CD8-positive, alpha-beta memory T cell (primary cell): ENCODE results near the gene SMG5. TPM values are rescaled to one million over a fixed set of nuclear protein-coding genes. Genes with fewer than 3 reads are reported as not detected.
A peak's percentile ranks its signal among the peaks of the same experiment; 100 is the strongest.

Source experiments
- CTCF ChIA-PET: fragments of 350-600 bp; sonication (Branson Sonifier 250); formaldehyde crosslinking; loops from one replicate; lab custom pipeline; 2021; ENCODE audit warnings: antibody characterized with exemption; lab: Charles Lee
- POLR2A ChIA-PET: fragments of 350-600 bp; sonication (Branson Sonifier 250); formaldehyde crosslinking; loops from one replicate; lab custom pipeline; 2021; ENCODE audit warnings: antibody characterized with exemption; lab: Charles Lee
- DNase-seq, 5 donors: peaks; one replicate each; pipeline versions ENCODE4 v3.0.0 to v3.0.0-alpha.2; 2020 to 2022; ENCODE audit warnings: mixed read lengths in 1 of 5
- H3K27ac ChIP-seq: one replicate; pipeline ENCODE4 v1.7.0; 2013; ENCODE audit warnings: low read depth, mild to moderate bottlenecking, low read length, moderate library complexity
- H3K27me3 ChIP-seq: 2 replicates; pipeline ENCODE4 v1.7.0; 2013; ENCODE audit warnings: low read length, mild to moderate bottlenecking; ENCODE audit not compliant: insufficient read depth, poor library complexity, severe bottlenecking
- H3K36me3 ChIP-seq: 2 replicates; pipeline ENCODE4 v1.7.0; 2013; ENCODE audit warnings: mild to moderate bottlenecking, low read length, moderate library complexity; ENCODE audit not compliant: insufficient read depth
- H3K4me1 ChIP-seq: 2 replicates; pipeline ENCODE4 v1.7.0; 2013; ENCODE audit warnings: mild to moderate bottlenecking, low read length, moderate library complexity; ENCODE audit not compliant: insufficient read depth
- H3K4me3 ChIP-seq: 2 replicates; pipeline ENCODE4 v1.7.0; 2013; ENCODE audit warnings: mild to moderate bottlenecking, low read length
- H3K9me3 ChIP-seq: 2 replicates; pipeline ENCODE4 v1.7.0; 2013; ENCODE audit warnings: mild to moderate bottlenecking, low read length
- H3K27ac Mint-ChIP-seq, 8 donors: one replicate each; pipeline ENCODE4 v1.8.0; 2020 to 2021; ENCODE audit warnings: mixed read lengths in 8 of 8, mild to moderate bottlenecking in 6 of 8, inconsistent platforms in 3 of 8, moderate library complexity in 3 of 8
- H3K27me3 Mint-ChIP-seq, 2 donors: one replicate each; pipeline ENCODE4 v1.8.0; 2020 to 2021; ENCODE audit warnings: mixed read lengths in 2 of 2, mild to moderate bottlenecking in 1 of 2, moderate library complexity in 1 of 2
- H3K36me3 Mint-ChIP-seq, 3 donors: one replicate each; pipeline ENCODE4 v1.8.0; 2020 to 2021; ENCODE audit warnings: mixed read lengths in 3 of 3, inconsistent platforms in 1 of 3, mild to moderate bottlenecking in 1 of 3
- H3K4me1 Mint-ChIP-seq, 3 donors: one replicate each; pipeline ENCODE4 v1.8.0; 2020 to 2021; ENCODE audit warnings: mixed read lengths in 3 of 3, inconsistent platforms in 1 of 3, mild to moderate bottlenecking in 1 of 3
- H3K4me3 Mint-ChIP-seq, 7 donors: one replicate each; pipeline ENCODE4 v1.8.0; 2020 to 2021; ENCODE audit warnings: mixed read lengths in 7 of 7, mild to moderate bottlenecking in 6 of 7, moderate library complexity in 4 of 7, inconsistent platforms in 2 of 7
- H3K9me3 Mint-ChIP-seq, 5 donors: one replicate each; pipeline ENCODE4 v1.8.0; 2020 to 2022; ENCODE audit warnings: mixed read lengths in 5 of 5, mild to moderate bottlenecking in 3 of 5, moderate library complexity in 2 of 5, inconsistent platforms in 1 of 5
- polyA plus RNA-seq: library from polyadenylated mRNA; unstranded; fragments of 300-500 nt; fragmentation: Illumina TruSeq; gene quantifications from one replicate; pipeline ENCODE4 v1.2.3, GENCODE V29; 2021
- total RNA-seq, 2 experiments: library from RNA; stranded (reverse); gene quantifications; one replicate each; pipeline ENCODE4 v1.2.3, GENCODE V29; 2021

SMG5 gene
- total and polyA plus RNA-seq, 3 experiments from 2014 or later = 27.3 to 117 (median 110) TPM

DNA sequence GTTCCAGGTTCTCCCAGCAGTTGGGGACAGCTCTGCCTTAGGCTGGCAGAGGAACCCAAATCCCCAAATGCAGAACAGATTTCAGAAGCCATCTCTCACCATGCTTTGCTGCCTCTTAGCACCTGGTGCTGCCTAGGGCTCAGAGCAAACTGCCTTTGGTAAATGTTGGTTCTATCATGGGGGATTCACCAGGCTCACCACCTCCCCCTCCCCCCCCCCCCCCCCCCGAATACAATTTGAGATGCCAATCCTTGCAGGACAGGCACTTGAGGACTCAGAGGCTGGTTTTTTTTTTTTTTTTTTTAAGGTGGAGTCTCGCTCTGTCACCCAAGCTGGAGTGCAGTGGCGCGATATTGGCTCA is 34.3 kb downstream of the SMG5 start:
- no peaks in the 10 kb centered on the region for H3K9me3 ChIP-seq
- H3K27ac ChIP-seq = no peak overlapping the region
- H3K27me3 ChIP-seq = no peaks in the 10 kb centered on the region
- DNase-seq = no peak
- Mint-ChIP-seq H3K27me3 (peaks cover 0 to 1% of the 10 kb centered on the region in 2 donors), H3K9me3 (no peaks in the 10 kb centered on the region), H3K36me3 (peaks cover 0 to 44% (median 7%) of the 10 kb centered on the region in 3 donors), H3K4me1 (peaks cover 15 to 21% (median 16%) of the 10 kb centered on the region in 3 donors), H3K4me3 (peak overlapping the region in 2 of 7 donors; percentile 50 to 55), H3K27ac (peak overlapping the region in 1 of 8 donors; percentile 70)
- peaks cover 16% of the 10 kb centered on the region for H3K4me1 ChIP-seq
- ChIA-PET CTCF (no interaction called here), POLR2A (no interaction called here)
- H3K4me3 ChIP-seq = no peak overlapping the region
- peaks cover 33% of the 10 kb centered on the region for H3K36me3 ChIP-seq

DNA sequence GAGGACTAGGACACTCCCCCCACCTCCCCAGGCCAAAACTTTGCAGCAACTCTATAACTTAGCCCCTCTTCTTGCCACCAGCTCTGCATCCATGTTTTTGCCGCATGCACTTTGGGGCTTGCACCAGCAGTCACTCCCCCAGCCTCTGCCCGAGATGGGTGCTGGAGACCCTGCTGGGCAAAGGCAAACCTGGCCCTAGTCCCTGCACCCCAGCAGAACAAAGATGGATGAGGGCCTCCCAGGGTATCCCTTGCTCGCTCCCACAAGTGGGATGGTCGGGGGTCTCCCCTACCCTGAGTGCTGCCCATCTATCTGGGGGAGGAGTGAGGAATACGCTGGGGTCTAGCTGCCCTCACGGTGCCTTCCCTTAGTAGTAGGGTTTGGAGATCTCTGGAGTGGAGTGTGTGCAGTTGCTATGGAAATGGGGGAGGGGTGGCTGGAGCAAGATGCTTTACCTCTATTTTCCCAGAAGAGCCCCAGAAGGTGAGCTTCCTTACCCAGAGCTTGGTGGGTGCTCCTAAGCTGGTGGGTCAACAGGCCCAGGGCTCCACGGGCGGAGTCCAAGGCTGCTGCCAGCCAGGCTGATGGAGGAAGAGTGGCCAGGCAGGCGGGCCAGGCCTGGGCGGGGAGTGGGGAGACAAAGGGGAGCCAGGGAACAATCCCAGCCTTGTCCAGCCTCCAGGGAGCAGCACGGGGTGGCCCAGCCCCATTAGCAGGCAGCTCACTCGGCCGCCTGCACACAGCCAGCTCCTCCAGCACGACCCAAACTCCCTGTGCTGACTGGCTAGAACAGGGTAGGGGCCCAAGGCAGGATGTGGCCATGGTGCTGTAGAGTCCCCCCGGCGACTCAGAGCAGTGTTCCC is 34.9 kb downstream of the SMG5 start, which contains the start of gene PAQR6:
PAQR6 (minus strand) TSS at position 597 of the 863 bp plus-strand sequence. CDS start 1,325 bp downstream, outside the sequence.
- Mint-ChIP-seq H3K9me3 (no peaks in the 10 kb centered on the region), H3K27ac (peak within 1 kb of the TSS in 6 of 8 donors; percentile 17 to 70 (median 43)), H3K4me1 (peaks cover 15 to 21% (median 16%) of the 10 kb centered on the region in 3 donors), H3K36me3 (peaks cover 0 to 38% (median 3%) of the 10 kb centered on the region in 3 donors), H3K4me3 (peak within 1 kb of the TSS in 6 of 7 donors; percentile 9 to 56 (median 48)), H3K27me3 (peaks cover 0 to 1% of the 10 kb centered on the region in 2 donors)
- DNase-seq = no peak
- no peak within 1 kb of the TSS for H3K27ac ChIP-seq
- ChIA-PET POLR2A (interaction anchor here (1.2 kb wide), 1 partner anchor 34 kb away, joined by 3 read pairs; the partner anchor contains the start of gene SMG5), CTCF (no interaction called here)
- peaks cover 16% of the 10 kb centered on the region for H3K4me1 ChIP-seq
- no peaks in the 10 kb centered on the region for H3K27me3 ChIP-seq
- peaks cover 27% of the 10 kb centered on the region for H3K36me3 ChIP-seq
- H3K4me3 ChIP-seq = no peak within 1 kb of the TSS
- H3K9me3 ChIP-seq = no peaks in the 10 kb centered on the region

DNA sequence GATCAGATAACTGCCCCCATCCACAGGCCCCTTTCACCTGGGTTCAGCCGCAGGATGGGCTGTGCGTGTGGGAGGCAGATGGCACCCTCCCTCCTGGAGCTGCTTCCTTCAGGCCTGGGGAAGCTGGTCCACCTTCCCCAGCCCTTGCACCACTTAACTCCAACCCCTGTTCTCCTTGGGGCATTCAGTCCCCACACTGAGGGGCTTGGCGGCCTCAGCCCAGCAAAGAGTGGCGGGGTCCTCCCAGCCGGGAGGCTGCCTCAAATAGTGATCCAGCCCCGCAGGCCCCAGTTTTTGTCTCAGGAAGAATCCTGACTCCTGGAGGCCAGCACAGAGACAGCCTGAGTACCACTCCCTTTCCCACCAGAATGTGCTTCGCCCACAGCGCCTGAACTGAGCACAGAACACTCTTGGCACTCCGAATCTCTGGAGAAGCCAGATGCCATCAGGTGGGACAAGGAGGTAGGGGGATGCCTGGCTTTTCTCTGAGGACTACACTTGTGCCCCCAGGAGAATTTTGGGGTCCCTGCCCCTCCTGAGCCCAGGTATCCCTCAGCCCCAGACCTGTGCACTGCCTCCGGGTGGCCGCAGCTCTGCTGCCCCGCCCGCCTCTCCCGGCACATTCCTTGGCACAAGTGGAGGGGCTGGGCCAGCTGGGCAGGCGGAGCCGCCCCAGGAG is 35.7 kb downstream of the SMG5 start:
- Mint-ChIP-seq H3K27me3 (peaks cover 0 to 1% of the 10 kb centered on the region in 2 donors), H3K4me1 (peaks cover 15 to 21% (median 16%) of the 10 kb centered on the region in 3 donors), H3K4me3 (peak overlapping the region in 6 of 7 donors; percentile 40 to 68 (median 54)), H3K9me3 (no peaks in the 10 kb centered on the region), H3K27ac (peak overlapping the region in 1 of 8 donors; percentile 89), H3K36me3 (peaks cover 0 to 30% (median 0%) of the 10 kb centered on the region in 3 donors)
- Histone ChIP-seq H3K9me3 (no peaks in the 10 kb centered on the region), H3K4me3 (no peak overlapping the region), H3K4me1 (peaks cover 16% of the 10 kb centered on the region), H3K27me3 (no peaks in the 10 kb centered on the region), H3K27ac (no peak overlapping the region), H3K36me3 (peaks cover 19% of the 10 kb centered on the region)
- ChIA-PET POLR2A (interaction anchor here (1.2 kb wide), 1 partner anchor 35 kb away, joined by 3 read pairs; the partner anchor contains the start of gene SMG5), CTCF (interaction anchor here (2.2 kb wide), 1 partner anchor 22 kb away, joined by 5 read pairs; no protein-coding TSS in a partner anchor)
- no peak for DNase-seq

DNA sequence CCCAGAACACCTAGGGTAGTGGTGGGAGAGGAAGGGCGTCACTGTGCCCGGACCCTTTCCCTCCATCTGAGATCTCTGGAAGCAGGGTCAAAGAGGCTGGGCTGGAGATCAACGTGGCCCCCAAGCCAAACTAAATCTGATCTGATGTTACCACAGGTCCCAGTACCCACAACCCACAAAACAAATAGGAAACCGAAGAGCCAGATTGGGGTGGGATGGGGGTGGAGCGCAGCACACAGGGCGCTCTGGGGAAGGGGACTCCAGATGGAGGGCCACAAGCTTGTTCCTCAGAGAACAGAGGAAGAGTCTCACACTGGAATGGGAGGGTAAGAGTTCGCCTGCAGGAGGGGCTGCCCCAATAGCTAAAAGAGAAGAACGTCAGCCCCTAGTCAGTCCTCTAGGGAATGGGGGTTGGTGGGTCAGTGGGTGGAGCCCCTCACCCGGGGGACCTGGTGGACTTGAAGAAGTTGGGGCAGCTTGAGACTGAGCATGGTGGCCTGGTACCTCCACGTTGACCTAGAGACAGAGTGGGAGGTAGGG is 36.3 kb downstream of the SMG5 start:
- peaks cover 13% of the 10 kb centered on the region for H3K36me3 ChIP-seq
- H3K4me1 Mint-ChIP-seq = peaks cover 15 to 21% (median 16%) of the 10 kb centered on the region in 3 donors
- H3K4me3 ChIP-seq = peak overlapping the region; percentile 63
- H3K4me1 ChIP-seq = peaks cover 16% of the 10 kb centered on the region
- CTCF ChIA-PET = interaction anchor here (0.8 to 2.2 kb wide), 2 partner anchors 17 to 21 kb away, joined by 3 to 5 read pairs; no protein-coding TSS in a partner anchor
- peak overlapping the region; percentile 21 to 89 (median 59) for H3K27ac Mint-ChIP-seq
- H3K36me3 Mint-ChIP-seq = peaks cover 0 to 24% (median 0%) of the 10 kb centered on the region in 3 donors
- H3K27ac ChIP-seq = no peak overlapping the region
- no peak for DNase-seq
- no peaks in the 10 kb centered on the region for H3K9me3 Mint-ChIP-seq
- H3K9me3 ChIP-seq = no peaks in the 10 kb centered on the region
- no peaks in the 10 kb centered on the region for H3K27me3 ChIP-seq
- POLR2A ChIA-PET = interaction anchor here (1.2 kb wide), 1 partner anchor 36 kb away, joined by 3 read pairs; the partner anchor contains the start of gene SMG5
- H3K27me3 Mint-ChIP-seq = peaks cover 0 to 1% of the 10 kb centered on the region in 2 donors
- H3K4me3 Mint-ChIP-seq = peak overlapping the region in 6 of 7 donors; percentile 50 to 77 (median 60)

DNA sequence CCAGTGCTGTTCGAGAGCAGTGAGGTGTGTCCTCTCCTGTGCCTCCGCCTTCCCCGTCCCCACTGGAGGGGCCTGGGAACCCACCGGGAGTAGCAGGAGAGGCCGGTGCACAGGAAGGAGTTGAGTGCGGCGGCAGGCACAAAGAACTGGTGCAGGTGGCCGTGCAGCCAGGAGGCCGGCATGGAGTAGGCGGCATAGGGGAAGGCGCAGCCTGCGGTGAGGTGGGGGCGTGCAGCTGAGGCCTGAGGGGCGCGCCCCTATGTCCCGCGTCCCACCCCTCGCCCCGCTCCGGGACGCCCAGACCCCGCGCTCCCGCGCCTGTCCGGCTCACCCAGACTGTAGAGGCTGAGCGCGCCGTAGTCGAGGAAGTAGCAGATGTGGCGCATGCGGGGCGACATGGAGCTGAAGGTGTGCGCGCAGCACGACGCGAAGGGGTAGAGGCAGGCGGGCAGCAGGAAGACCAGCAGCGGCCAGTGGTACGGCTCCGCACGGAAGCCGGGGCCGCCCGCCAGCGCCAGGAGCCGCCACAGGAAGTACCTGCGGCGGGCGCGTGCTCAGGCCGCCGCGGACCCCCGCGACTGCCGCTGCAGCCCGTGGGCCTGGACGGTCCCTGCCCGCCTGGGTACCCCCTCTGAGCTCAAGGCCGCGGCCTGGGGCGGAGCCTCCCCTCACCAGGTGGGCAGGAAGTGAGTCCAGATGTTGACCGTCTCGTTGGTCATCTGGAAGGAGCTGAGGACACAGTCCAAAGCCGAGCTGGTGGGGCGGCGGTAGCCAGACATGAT is 37.0 kb downstream of the SMG5 start:
- Histone ChIP-seq H3K9me3 (no peaks in the 10 kb centered on the region), H3K4me1 (peaks cover 16% of the 10 kb centered on the region), H3K27ac (no peak overlapping the region), H3K27me3 (no peaks in the 10 kb centered on the region), H3K4me3 (peak overlapping the region; percentile 63), H3K36me3 (peaks cover 7% of the 10 kb centered on the region)
- H3K36me3 Mint-ChIP-seq = peaks cover 0 to 23% (median 2%) of the 10 kb centered on the region in 3 donors
- CTCF ChIA-PET = interaction anchor here (0.8 to 2.2 kb wide), 2 partner anchors 17 to 21 kb away, joined by 3 to 5 read pairs; no protein-coding TSS in a partner anchor
- POLR2A ChIA-PET = interaction anchor here (0.6 to 0.8 kb wide), 2 partner anchors 33 to 99 kb away, joined by 3 to 4 read pairs; partner anchors contain the start of gene PMF1
- peak; percentile 7 to 61 (median 22) for DNase-seq
- peak overlapping the region; percentile 46 to 89 (median 76) for H3K27ac Mint-ChIP-seq
- peak overlapping the region; percentile 78 to 94 (median 87) for H3K4me3 Mint-ChIP-seq
- no peaks in the 10 kb centered on the region for H3K9me3 Mint-ChIP-seq
- H3K4me1 Mint-ChIP-seq = peaks cover 15 to 21% (median 16%) of the 10 kb centered on the region in 3 donors
- peaks cover 0 to 1% of the 10 kb centered on the region in 2 donors for H3K27me3 Mint-ChIP-seq

DNA sequence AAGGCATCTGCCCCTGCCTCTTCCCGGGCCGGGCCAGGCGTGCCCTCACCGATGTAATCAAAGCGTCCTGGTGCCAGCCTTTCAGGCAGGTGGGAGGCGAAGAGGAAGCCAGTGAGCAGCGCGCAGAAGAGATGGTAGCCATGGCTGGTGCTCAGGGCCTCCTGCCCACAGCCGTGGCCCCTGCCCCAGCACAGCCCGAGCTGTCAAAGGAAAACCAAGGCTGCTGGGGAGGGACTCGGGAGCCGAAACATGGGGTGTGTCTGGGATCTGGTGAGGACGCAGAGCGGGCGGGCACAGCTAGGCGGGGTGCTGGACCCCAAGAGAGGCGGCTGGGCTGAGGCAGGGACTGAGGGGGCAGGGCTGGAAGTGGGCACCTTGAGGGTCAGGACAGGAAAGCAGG is 37.9 kb downstream of the SMG5 start:
- no peak overlapping the region for H3K27ac ChIP-seq
- POLR2A ChIA-PET = no interaction called here
- no peak for DNase-seq
- no peaks in the 10 kb centered on the region for H3K36me3 ChIP-seq
- peaks cover 0 to 1% of the 10 kb centered on the region in 2 donors for H3K27me3 Mint-ChIP-seq
- peak overlapping the region; percentile 72 to 91 (median 86) for H3K4me3 Mint-ChIP-seq
- peaks cover 0 to 20% (median 2%) of the 10 kb centered on the region in 3 donors for H3K36me3 Mint-ChIP-seq
- H3K27ac Mint-ChIP-seq = peak overlapping the region in 6 of 8 donors; percentile 23 to 92 (median 52)
- H3K4me1 ChIP-seq = peaks cover 16% of the 10 kb centered on the region
- H3K9me3 Mint-ChIP-seq = no peaks in the 10 kb centered on the region
- CTCF ChIA-PET = no interaction called here
- peaks cover 15 to 21% (median 16%) of the 10 kb centered on the region in 3 donors for H3K4me1 Mint-ChIP-seq
- no peaks in the 10 kb centered on the region for H3K27me3 ChIP-seq
- H3K9me3 ChIP-seq = no peaks in the 10 kb centered on the region
- H3K4me3 ChIP-seq = no peak overlapping the region

DNA sequence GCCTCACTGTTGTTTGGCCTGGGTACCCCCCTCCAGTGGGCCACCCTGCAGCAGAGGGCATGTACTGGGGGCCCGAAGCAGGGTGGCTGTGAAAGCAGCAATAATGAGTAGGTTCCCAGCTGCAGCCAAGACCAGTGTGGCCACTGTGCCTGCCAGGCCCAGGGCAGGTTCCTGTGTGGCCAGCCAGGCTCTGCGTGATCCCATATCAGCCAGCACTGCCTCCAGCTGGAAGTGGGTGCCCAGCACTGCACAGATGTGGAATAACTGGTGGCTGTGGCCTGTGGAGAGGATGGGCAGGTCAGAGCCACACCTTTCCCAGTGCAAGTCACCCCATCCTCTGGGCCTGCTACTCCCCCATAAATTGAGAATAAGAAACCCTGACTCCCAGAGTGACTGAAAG is 38.5 kb downstream of the SMG5 start:
- Histone ChIP-seq H3K27me3 (no peaks in the 10 kb centered on the region), H3K27ac (no peak overlapping the region), H3K4me1 (peaks cover 16% of the 10 kb centered on the region), H3K36me3 (peaks cover under 1% of the 10 kb centered on the region), H3K4me3 (no peak overlapping the region), H3K9me3 (no peaks in the 10 kb centered on the region)
- peak overlapping the region in 2 of 8 donors; percentile 23 to 51 for H3K27ac Mint-ChIP-seq
- DNase-seq = no peak
- CTCF ChIA-PET = no interaction called here
- no peaks in the 10 kb centered on the region for H3K9me3 Mint-ChIP-seq
- POLR2A ChIA-PET = no interaction called here
- H3K27me3 Mint-ChIP-seq = peaks cover 0 to 1% of the 10 kb centered on the region in 2 donors
- peaks cover 15 to 21% (median 16%) of the 10 kb centered on the region in 3 donors for H3K4me1 Mint-ChIP-seq
- peak overlapping the region in 1 of 7 donors; percentile 91 for H3K4me3 Mint-ChIP-seq
- H3K36me3 Mint-ChIP-seq = peaks cover 0 to 20% (median 2%) of the 10 kb centered on the region in 3 donors
